ENCODE measurements around the gene SCAF4. TPM values are rescaled to one million over a fixed set of nuclear protein-coding genes. Genes with fewer than 3 reads are reported as not detected.
"Not testable (repeated sequence)": the region's sequence is repeated elsewhere in the genome, so short reads cannot be mapped to it uniquely, and the experiment has no call there.

Gene SCAF4
- total RNA-seq, 1 donor from 2014 or later: 14.2 TPM

DNA sequence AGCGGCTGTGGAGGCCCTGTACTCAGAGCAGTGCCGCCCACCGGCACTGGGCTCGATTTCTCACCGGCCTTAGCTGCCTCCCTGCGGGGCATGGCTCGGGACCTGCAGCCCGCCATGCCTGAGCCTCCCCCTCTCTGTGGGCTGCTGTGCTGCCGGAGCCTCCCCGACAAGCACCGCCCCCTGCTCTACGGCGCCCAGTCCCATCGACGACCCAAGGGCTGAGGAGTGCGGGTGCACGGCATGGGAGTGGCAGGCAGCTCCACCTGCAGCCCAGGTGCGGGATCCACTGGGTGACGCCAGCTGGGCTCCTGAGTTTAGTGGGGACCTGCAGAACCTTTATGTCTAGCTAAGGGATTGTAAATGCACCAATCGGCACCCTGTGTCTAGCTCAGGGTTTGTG, 77.6 kb downstream of the SCAF4 start:
- TF ChIP-seq, protein P1, sequence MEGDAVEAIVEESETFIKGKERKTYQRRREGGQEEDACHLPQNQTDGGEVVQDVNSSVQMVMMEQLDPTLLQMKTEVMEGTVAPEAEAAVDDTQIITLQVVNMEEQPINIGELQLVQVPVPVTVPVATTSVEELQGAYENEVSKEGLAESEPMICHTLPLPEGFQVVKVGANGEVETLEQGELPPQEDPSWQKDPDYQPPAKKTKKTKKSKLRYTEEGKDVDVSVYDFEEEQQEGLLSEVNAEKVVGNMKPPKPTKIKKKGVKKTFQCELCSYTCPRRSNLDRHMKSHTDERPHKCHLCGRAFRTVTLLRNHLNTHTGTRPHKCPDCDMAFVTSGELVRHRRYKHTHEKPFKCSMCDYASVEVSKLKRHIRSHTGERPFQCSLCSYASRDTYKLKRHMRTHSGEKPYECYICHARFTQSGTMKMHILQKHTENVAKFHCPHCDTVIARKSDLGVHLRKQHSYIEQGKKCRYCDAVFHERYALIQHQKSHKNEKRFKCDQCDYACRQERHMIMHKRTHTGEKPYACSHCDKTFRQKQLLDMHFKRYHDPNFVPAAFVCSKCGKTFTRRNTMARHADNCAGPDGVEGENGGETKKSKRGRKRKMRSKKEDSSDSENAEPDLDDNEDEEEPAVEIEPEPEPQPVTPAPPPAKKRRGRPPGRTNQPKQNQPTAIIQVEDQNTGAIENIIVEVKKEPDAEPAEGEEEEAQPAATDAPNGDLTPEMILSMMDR (IDR thresholded peaks at IDR 0.05; ENCODE audit: insufficient read depth, low read length, poor library complexity, severe bottlenecking): no peak
- H3K27me3 ChIP-seq (ENCODE audit: control insufficient read depth, insufficient read depth, low read length): no peaks in the 10 kb centered on the region
- no peak for DNase-seq (ENCODE audit: low read depth)
- no peaks in the 10 kb centered on the region for H3K36me3 ChIP-seq (ENCODE audit: control insufficient read depth, insufficient read depth, low read length)
- H3K4me3 ChIP-seq (ENCODE audit: low read depth, low read length): no peak overlapping the region

DNA sequence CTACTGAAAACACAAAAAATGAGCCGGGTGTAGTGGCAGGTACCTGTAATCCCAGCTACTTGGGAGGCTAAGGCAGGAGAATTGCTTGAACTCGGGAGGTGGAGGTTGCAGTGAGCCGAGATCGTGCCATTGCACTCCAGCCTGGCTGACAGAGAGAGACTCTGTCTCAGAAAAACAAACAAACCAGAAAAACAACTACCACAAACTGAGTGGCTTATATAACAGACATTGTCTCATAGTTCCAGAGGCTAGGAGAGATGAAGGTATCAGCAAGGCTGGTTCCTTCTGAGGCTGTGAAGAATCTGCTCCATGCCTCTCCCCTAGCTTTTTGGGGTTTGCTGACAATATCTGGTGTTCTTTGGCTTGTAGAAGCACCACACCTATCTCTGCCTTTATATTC, 80.4 kb downstream of the SCAF4 start:
- not testable (repeated sequence) for H3K36me3 ChIP-seq (ENCODE audit: control insufficient read depth, insufficient read depth, low read length); H3K27me3 ChIP-seq (ENCODE audit: control insufficient read depth, insufficient read depth, low read length); H3K4me3 ChIP-seq (ENCODE audit: low read depth, low read length); DNase-seq (ENCODE audit: low read depth)

DNA sequence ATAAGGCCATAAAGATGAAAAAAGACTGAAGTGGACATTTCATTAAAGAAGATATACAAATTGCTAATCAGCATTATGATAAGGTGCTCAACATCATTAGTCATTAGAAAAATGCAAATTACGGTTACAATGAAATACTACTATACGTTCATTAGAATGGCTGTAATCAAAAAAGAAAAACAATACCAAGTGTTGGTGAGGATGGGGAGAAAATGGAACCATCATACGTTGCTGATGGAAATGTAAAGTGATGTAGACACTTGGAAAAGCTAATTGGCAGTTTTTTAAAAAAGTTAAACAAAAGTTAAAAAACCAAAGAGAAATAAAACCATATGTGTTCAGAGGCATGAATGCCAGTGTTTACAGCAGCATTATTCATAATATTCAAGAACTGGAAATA, 81.0 kb downstream of the SCAF4 start:
- no peaks in the 10 kb centered on the region for H3K27me3 ChIP-seq (ENCODE audit: control insufficient read depth, insufficient read depth, low read length)
- no peak overlapping the region for H3K4me3 ChIP-seq (ENCODE audit: low read depth, low read length)
- no peak for DNase-seq (ENCODE audit: low read depth)
- H3K36me3 ChIP-seq (ENCODE audit: control insufficient read depth, insufficient read depth, low read length): no peaks in the 10 kb centered on the region
- TF ChIP-seq, protein P1 (IDR thresholded peaks at IDR 0.05; ENCODE audit: insufficient read depth, low read length, poor library complexity, severe bottlenecking): no peak

DNA sequence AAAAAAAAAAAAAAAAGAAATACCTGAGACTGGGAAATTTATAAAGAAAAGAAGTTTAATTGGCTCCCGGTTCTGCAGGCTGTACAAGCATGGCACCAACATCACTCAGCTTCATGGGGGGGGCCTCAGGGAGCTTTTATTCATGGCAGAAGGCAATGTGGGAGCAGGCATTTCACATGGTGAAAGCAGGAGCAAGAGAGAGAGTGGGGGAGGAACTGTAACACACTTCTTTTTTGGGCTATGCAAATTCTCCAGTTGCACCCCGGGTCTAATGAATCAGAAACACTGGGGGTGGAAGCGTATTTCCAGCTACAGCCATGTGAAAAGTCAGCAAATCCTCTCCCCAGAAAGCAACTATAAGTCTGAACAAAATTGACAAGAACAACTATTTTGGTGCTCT, 84.3 kb downstream of the SCAF4 start:
- H3K27me3 ChIP-seq (ENCODE audit: control insufficient read depth, insufficient read depth, low read length): no peaks in the 10 kb centered on the region
- H3K4me3 ChIP-seq (ENCODE audit: low read depth, low read length): no peak overlapping the region
- no peak for DNase-seq (ENCODE audit: low read depth)
- H3K36me3 ChIP-seq (ENCODE audit: control insufficient read depth, insufficient read depth, low read length): no peaks in the 10 kb centered on the region
- TF ChIP-seq, protein P1 (IDR thresholded peaks at IDR 0.05; ENCODE audit: insufficient read depth, low read length, poor library complexity, severe bottlenecking): no peak

DNA sequence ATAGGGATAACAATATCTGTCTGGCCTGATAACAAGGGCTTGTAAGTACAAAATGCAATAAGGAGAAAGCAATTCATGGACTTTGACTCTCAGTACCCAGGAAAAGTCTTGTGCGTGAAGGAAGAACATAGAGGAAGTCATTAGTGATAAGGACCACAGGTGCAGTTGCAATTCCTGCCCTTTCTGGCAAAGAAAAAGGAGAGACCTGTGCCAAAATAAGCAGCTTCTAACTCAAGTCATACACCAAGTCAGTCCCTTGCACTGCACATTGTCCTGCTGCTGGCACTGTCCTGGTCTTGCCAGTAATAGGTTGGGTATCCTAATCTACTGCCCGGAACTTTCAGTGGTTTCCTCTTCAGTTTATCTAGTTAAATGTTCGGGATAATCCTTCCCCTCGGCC, 87.3 kb downstream of the SCAF4 start:
- H3K27me3 ChIP-seq (ENCODE audit: control insufficient read depth, insufficient read depth, low read length): no peaks in the 10 kb centered on the region
- no peak for DNase-seq (ENCODE audit: low read depth)
- H3K4me3 ChIP-seq (ENCODE audit: low read depth, low read length): no peak overlapping the region
- TF ChIP-seq, protein P1 (IDR thresholded peaks at IDR 0.05; ENCODE audit: insufficient read depth, low read length, poor library complexity, severe bottlenecking): no peak
- no peaks in the 10 kb centered on the region for H3K36me3 ChIP-seq (ENCODE audit: control insufficient read depth, insufficient read depth, low read length)

DNA sequence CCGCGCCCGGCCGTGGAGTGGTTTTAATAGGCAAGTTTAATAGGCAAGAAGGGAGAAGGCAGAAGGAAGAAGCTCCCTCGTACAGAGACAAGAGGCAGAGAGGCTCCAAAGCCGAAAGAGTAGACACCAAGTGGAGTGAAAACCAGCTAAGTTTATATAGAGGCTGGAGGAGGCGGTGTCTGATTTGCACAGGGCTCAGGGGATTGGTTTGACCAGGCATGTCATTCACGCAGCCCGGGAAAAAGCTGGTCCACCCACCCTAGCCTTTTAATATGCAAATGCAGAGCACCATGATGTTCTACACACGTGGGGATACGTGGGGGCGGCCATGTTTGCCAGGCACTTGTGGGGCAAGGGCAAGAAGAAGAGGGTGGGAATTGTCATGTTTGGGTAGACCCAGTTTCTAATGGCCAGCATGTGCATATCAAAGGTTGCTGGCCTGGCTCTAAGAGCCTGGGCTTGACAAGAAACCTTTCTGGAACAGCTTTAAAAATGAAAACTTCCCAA, 90.4 kb downstream of the SCAF4 start:
- no peak for DNase-seq (ENCODE audit: low read depth)
- H3K36me3 ChIP-seq (ENCODE audit: control insufficient read depth, insufficient read depth, low read length): no peaks in the 10 kb centered on the region
- H3K4me3 ChIP-seq (ENCODE audit: low read depth, low read length): no peak overlapping the region
- TF ChIP-seq, protein P1 (IDR thresholded peaks at IDR 0.05; ENCODE audit: insufficient read depth, low read length, poor library complexity, severe bottlenecking): no peak
- no peaks in the 10 kb centered on the region for H3K27me3 ChIP-seq (ENCODE audit: control insufficient read depth, insufficient read depth, low read length)
